Muscle layer of duodenum (tissue), 2 donors: ENCODE results near the gene PKIB.
"Not testable (repeated sequence)": the region's sequence is repeated elsewhere in the genome, so short reads cannot be mapped to it uniquely, and the experiment has no call there.

ENCODE experiments used
- H3K27ac ChIP-seq: one replicate; pipeline ENCODE4 v1.7.0; 2013; ENCODE audit warnings: mild to moderate bottlenecking, low read length
- H3K27me3 ChIP-seq: one replicate; pipeline ENCODE4 v1.7.0; 2013; ENCODE audit warnings: low read depth, mild to moderate bottlenecking, control low read depth, low read length
- H3K36me3 ChIP-seq, 2 donors: one replicate each; pipeline ENCODE4 v1.7.0; 2013; ENCODE audit warnings: low read length in 2 of 2, control low read depth in 1 of 2, mild to moderate bottlenecking in 1 of 2; ENCODE audit not compliant: insufficient read depth in 2 of 2, control insufficient read depth in 1 of 2
- H3K4me1 ChIP-seq, 2 donors: one replicate each; pipeline ENCODE4 v1.7.0; 2013; ENCODE audit warnings: low read length in 2 of 2, mild to moderate bottlenecking in 2 of 2, control low read depth in 1 of 2, moderate library complexity in 1 of 2; ENCODE audit not compliant: insufficient read depth in 2 of 2, control insufficient read depth in 1 of 2
- H3K4me3 ChIP-seq, 2 donors: one replicate each; pipeline ENCODE4 v1.7.0; 2013; ENCODE audit warnings: low read length in 2 of 2, low read depth in 1 of 2, mild to moderate bottlenecking in 1 of 2
- H3K9me3 ChIP-seq, 2 donors: one replicate each; pipeline ENCODE4 v1.7.0; 2013; ENCODE audit warnings: low read length in 2 of 2, control low read depth in 1 of 2, mild to moderate bottlenecking in 1 of 2; ENCODE audit not compliant: control insufficient read depth in 1 of 2
- donor health status: healthy.

PKIB gene

DNA sequence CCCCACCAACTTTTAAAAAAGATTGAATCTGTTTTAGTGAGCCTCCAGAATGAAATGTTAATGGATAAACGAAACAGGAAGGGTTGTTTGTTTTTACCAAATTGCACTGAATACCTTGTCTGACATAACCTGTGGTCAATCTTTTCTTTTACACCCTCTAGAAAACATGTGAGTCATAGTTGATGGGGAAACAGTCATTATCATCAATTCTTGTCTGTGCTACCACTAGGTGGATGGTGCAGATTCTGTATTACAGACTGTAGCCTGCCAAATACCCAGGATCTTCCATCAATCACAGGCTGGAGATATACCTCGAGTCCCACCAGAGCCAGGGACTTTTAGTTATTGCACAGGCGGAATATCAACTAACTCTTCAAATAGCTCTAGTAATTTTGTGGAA is 29.5 kb upstream of the PKIB start:
- Histone ChIP-seq H3K4me1 (no peaks in the 10 kb centered on the region), H3K27ac (no peak overlapping the region), H3K4me3 (no peak overlapping the region), H3K9me3 (no peaks in the 10 kb centered on the region), H3K27me3 (no peaks in the 10 kb centered on the region), H3K36me3 (no peaks in the 10 kb centered on the region)

DNA sequence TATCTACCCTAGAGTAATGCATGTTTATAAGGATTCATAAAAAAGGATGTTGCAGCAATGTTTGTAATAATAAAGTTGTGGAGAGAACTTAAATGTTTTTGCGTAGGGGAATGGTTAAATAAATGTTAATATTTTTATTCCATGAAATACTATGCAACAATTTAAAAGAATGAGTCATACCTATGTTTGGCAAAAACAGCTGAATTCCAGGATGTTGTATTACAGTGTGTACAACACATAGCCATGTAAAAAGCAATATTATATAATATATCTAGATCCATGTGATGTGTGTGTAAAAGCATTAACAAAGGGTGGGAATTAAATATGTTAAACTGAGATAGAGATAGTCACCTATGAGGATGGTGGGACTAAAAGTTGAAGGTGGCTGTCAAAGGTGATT is 21.1 kb upstream of the PKIB start:
- Histone ChIP-seq H3K4me1 (no peaks in the 10 kb centered on the region), H3K36me3 (no peaks in the 10 kb centered on the region)

DNA sequence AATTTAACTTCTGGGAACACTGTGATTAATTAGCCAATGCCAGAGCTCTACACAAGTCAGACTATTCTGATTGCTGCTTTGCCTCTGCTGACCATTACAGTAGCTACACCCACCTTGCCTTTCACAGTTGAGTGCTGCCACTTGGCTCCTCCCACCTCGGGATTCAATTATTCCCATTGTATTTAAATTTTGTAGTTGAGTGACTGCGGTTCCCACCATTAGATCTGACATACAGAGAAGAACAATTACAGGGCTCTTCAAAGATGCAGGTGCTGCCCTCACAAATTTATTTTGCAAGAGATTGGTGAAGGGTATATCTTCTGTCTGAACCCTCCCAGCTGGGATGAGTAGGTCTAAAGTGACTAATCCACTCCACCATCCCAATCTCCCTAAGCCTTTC is 11.9 kb upstream of the PKIB start:
- not testable (repeated sequence) for H3K4me3 ChIP-seq, H3K36me3 ChIP-seq, H3K4me1 ChIP-seq, H3K27ac ChIP-seq, H3K27me3 ChIP-seq
- H3K9me3 ChIP-seq = peaks cover 0 to 17% of the 10 kb centered on the region in 2 donors

More for the DNA sequence above, 21.1 kb upstream of the PKIB start:
- H3K27me3 ChIP-seq = no peaks in the 10 kb centered on the region
- no peak overlapping the region for H3K27ac ChIP-seq
- H3K9me3 ChIP-seq = no peaks in the 10 kb centered on the region
- no peak overlapping the region for H3K4me3 ChIP-seq

DNA sequence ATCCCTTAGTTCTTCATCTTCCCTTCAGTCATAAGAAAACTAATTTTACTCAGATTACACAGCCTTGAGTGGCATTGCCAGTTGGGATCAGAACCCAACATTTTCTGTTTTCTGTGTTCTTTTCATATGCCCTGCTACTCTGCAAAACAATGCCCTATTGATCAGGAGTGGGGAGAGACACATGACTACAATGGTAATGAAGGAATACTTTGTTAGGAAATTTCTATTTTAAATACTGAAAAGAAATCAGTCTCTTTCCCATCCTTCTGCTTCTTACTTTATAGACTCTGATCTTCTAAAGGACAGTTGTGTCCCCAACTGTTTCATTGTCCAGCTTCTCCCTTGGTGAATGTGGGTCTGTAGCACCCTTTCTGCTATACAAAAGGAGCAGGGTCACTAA is 5.5 kb upstream of the PKIB start:
- Histone ChIP-seq H3K36me3 (no peaks in the 10 kb centered on the region), H3K4me3 (no peak overlapping the region), H3K4me1 (no peaks in the 10 kb centered on the region), H3K27me3 (no peaks in the 10 kb centered on the region), H3K27ac (no peak overlapping the region), H3K9me3 (peaks cover 0 to 3% of the 10 kb centered on the region in 2 donors)

DNA sequence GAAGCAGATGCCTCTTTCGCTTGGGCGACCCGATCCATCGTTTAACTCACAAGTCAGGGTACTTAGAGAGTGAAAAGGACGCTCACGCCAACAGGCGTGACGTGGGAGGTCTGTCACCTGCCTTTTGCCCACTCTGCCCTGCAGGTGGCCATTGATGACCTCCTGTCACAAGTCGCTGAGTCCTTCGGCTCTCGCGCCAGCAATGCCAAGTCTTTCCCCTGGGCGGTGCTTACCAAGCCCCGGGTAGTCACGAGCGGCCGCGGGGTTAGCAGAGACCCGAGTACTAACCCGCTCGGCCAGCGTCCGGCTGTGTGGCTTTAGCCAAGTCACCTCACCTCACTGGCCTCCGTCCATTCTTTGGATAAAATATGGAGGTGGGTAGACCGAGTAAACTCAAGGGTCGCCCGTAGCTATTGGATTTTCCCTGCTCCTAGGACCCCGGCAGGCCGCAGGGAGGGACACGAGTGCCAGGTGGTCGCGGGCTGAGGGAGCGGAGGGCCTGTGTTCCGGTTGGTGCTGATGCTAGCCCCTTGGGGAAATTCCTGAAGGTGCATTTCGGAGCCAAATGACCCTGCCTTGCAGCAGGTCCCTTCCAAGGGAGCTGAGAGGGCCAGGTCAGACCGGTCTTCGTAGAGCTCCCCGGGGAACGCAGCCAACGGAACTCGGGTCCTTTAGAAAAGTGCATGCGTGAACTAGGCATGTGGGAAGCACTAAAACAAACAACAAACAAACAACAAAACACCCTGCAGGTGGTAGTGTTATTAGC is 668 bp downstream of the PKIB start:
- Histone ChIP-seq H3K9me3 (no peaks in the 10 kb centered on the region), H3K27me3 (no peaks in the 10 kb centered on the region), H3K27ac (no peak overlapping the region), H3K4me3 (peak overlapping the region; percentile 68 to 80), H3K4me1 (peaks cover 0 to 9% of the 10 kb centered on the region in 2 donors), H3K36me3 (no peaks in the 10 kb centered on the region)

DNA sequence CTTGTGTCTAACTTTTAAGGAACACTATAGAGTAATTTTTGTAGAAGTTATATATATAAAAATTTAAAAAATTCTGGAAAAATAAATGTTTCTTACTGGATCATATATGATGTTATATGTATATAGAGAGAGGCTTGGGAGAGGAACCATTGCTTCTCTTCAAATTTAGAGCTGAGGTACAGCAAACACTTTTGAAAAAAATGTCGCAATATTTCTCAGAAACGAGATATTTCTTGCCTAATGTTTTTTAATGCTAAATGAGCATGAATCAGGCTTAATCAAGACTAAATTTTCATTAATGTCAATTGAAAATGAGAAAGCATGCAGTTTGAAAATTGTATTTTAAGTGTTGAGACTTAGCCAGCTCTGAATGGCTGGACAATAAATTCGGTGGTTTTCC is 2.6 kb downstream of the PKIB start:
- Histone ChIP-seq H3K9me3 (no peaks in the 10 kb centered on the region), H3K4me1 (peaks cover 0 to 9% of the 10 kb centered on the region in 2 donors), H3K36me3 (no peaks in the 10 kb centered on the region), H3K27me3 (no peaks in the 10 kb centered on the region), H3K27ac (no peak overlapping the region), H3K4me3 (no peak overlapping the region)

DNA sequence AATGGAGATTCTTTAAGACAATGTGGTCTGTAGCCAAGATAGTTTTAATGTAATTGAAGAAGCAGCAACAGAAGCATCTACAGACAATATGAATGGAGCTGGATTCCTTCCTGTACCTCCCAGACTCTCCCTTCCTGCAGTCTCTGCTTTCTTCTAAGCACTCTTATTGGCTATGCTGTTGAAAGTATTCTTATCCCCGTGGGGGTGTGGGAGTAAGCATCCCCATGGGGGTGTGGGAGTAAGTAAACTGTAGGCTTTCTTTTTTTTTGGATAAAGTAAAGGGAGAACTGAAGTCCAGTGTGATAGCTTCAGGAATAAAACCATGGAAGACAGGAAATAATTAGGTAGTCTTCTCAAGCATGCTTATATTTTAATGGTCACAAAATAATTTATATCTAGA is 4.1 kb downstream of the PKIB start:
- Histone ChIP-seq H3K9me3 (no peaks in the 10 kb centered on the region), H3K27me3 (no peaks in the 10 kb centered on the region), H3K36me3 (no peaks in the 10 kb centered on the region), H3K4me3 (no peak overlapping the region), H3K27ac (no peak overlapping the region), H3K4me1 (peaks cover 0 to 9% of the 10 kb centered on the region in 2 donors)

DNA sequence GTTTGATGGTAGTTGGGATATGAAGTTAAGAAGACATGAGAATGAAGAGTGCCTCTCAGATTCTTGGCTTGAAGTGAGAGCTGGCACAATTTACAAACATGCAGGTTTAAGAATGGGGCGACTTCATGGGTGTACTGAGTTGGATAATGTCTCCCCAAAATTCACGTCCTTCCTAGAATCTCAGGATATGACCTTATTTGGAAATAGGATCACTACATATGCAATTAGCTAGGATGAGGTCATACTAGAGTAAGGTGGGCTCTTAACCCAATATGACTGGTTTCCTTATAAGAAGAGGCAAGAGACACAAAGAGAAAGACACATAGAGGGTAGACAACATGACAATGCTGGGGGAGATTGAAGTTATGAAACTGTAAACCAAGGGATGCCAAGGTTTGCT is 5.2 kb downstream of the PKIB start:
- peaks cover 0 to 9% of the 10 kb centered on the region in 2 donors for H3K4me1 ChIP-seq
- no peaks in the 10 kb centered on the region for H3K27me3 ChIP-seq

DNA sequence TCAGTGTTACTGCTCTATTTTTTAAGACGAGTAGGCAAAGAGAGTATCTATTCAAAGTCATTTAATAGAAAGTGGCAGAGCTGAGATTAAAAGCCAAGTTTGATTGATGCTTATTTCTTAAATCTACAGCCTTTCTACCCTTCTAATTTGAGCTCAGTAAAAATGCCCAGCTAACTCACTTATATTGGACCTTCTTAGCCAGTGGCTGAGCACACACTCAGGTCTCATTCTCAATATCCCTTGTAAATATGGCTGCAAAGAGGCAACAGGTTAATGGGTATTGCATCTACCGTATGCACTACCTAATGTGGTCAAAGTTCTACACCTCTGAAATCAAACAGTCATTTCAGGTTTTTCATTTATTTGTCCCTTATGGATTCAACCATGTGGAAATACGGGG is 6.7 kb downstream of the PKIB start:
- Histone ChIP-seq H3K27me3 (no peaks in the 10 kb centered on the region), H3K4me3 (no peak overlapping the region), H3K36me3 (no peaks in the 10 kb centered on the region), H3K27ac (no peak overlapping the region), H3K9me3 (no peaks in the 10 kb centered on the region), H3K4me1 (no peaks in the 10 kb centered on the region)

More for the DNA sequence above, 5.2 kb downstream of the PKIB start:
- H3K27ac ChIP-seq = no peak overlapping the region
- H3K36me3 ChIP-seq = no peaks in the 10 kb centered on the region
- H3K4me3 ChIP-seq = no peak overlapping the region
- no peaks in the 10 kb centered on the region for H3K9me3 ChIP-seq

DNA sequence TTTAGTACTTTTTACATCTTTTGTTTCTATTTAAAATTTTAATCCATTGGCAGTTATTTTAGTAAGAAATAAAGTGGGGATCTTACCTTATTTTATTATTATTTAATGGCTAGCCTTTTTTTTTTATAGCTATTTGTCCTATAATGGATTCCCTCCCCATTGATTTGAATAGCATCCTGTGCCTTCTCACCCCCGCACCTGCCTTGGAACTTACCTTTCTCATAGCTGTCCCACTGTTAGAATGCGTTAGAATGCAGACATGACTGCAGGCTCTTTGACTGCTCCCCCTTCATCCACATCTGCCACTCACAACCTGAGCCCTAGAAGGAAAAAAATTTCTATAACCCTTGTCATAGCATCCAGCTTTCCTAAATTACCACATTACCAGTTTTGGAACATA is 9.1 kb downstream of the PKIB start:
- H3K9me3 ChIP-seq = no peaks in the 10 kb centered on the region
- H3K4me1 ChIP-seq = no peaks in the 10 kb centered on the region
- no peak overlapping the region for H3K4me3 ChIP-seq
- H3K27ac ChIP-seq = no peak overlapping the region
- no peaks in the 10 kb centered on the region for H3K36me3 ChIP-seq
- no peaks in the 10 kb centered on the region for H3K27me3 ChIP-seq

DNA sequence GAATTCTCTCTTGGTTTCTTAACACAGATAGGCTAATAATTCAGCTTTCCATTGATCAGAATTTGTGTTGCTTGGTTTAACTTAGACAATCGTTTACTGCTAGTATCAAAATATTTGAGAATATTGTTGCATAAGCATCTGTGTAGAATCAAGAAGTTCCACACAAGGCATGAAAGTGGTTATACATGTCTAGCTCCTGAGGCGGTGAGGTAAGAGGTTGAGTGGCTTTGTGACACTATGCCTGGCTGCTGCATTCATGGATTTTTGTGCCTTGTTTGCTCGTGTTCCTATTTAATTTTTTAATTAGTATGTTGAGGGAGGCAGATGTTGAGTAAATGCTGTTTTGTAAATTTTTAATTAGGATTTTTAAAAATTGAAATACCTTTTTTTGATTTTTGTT is 10.2 kb downstream of the PKIB start:
- H3K36me3 ChIP-seq = no peaks in the 10 kb centered on the region
- no peaks in the 10 kb centered on the region for H3K27me3 ChIP-seq
- no peak overlapping the region for H3K27ac ChIP-seq
- H3K9me3 ChIP-seq = no peaks in the 10 kb centered on the region
- H3K4me3 ChIP-seq = no peak overlapping the region
- H3K4me1 ChIP-seq = no peaks in the 10 kb centered on the region

DNA sequence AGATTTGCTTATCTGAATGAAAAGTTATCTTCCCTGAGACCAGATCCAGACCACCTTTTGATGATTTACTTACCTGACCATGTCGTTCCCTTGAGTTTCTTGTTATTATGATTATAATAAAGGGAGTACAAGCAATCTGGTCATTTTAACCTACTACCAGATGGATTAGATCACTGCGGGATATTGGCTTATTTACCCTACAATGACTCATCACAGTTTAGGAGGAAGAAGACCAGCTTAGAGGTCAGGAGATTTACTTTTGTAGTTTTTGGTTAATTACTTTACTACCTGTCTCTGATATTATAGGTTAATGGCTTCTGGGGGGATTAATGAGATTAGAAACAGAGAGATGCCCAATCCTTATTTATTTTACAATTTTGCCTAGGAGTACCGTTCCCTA is 10.7 kb downstream of the PKIB start:
- no peak overlapping the region for H3K4me3 ChIP-seq
- H3K36me3 ChIP-seq = no peaks in the 10 kb centered on the region
- H3K4me1 ChIP-seq = no peaks in the 10 kb centered on the region
- no peaks in the 10 kb centered on the region for H3K9me3 ChIP-seq
- no peak overlapping the region for H3K27ac ChIP-seq
- H3K27me3 ChIP-seq = no peaks in the 10 kb centered on the region
